HepG2 (cell line): ENCODE results near the gene XRCC1. TPM values are rescaled to one million over a fixed set of nuclear protein-coding genes. Genes with fewer than 3 reads are reported as not detected.
A peak's percentile ranks its signal among the peaks of the same experiment; 100 is the strongest.

Experiments
- ATAC-seq: fragments of 200-7000 bp; cut with Tn5 transposase; 3 replicates; pipeline ENCODE4 v1.9.1; 2020; ENCODE audit warnings: mild to moderate bottlenecking, moderate library complexity
- BruUV-seq: library from RNA; stranded (reverse); fragments of 400-500 nt; replicated peaks from 2 replicates; lab custom pipeline; 2021; lab: Mats Ljungman, UMichigan
- CTCF ChIA-PET: fragments of 300-600 bp; formaldehyde crosslinking; extraction: SDS; loops from one replicate; lab custom pipeline; 2021; ENCODE audit warnings: low total read pairs, inconsistent platforms, low intra/inter-chr PET ratio; lab: Yijun Ruan, JAX
- POLR2A ChIA-PET: fragments of 350-600 bp; sonication (Branson Sonifier 250); formaldehyde crosslinking; loops from one replicate; lab custom pipeline; 2020; ENCODE audit warnings: antibody characterized with exemption, inconsistent platforms; lab: Yijun Ruan, JAX
- DNase-seq: peaks from one replicate; pipeline ENCODE4 v3.0.0-alpha.2; 2015; ENCODE audit warnings: low spot score
- FAIRE-seq: peaks from 3 replicates; lab custom pipeline; 2011; peaks lifted over from hg19 to GRCh38; lab: Jason Lieb, UNC
- H2AFZ ChIP-seq: one replicate; pipeline ENCODE4 v1.6.1; 2011; ENCODE audit warnings: low read length, inconsistent platforms
- H3K27ac ChIP-seq: fragments of 300-600 bp; 3 replicates; pipeline ENCODE4 v1.8.0; 2011; ENCODE audit warnings: mixed run types, mild to moderate bottlenecking, mixed read lengths, low read length, inconsistent platforms; ENCODE audit not compliant: insufficient read depth; ENCODE audit errors: extremely low read length
- H3K27me3 ChIP-seq, 2 experiments: fragments of 200-600 bp in 1 of 2; 2 replicates in 1 of 2; 3 replicates in 1 of 2; pipeline versions ENCODE4 v1.6.0 to v1.8.0; 2011; ENCODE audit warnings: low read length in 2 of 2, mild to moderate bottlenecking in 2 of 2, moderate library complexity in 2 of 2, inconsistent platforms in 1 of 2; ENCODE audit not compliant: insufficient read depth in 2 of 2, control insufficient read depth in 1 of 2
- H3K36me3 ChIP-seq, 2 experiments: fragments of 200-600 bp in 1 of 2; replicated peaks in 1 of 2; 2 replicates in 1 of 2; 3 replicates in 1 of 2; pipeline versions ENCODE4 v1.5.1 to v1.8.0; 2011; ENCODE audit warnings: low read length in 2 of 2, inconsistent platforms in 1 of 2; ENCODE audit not compliant: insufficient read depth in 2 of 2, control insufficient read depth in 1 of 2
- H3K4me1 ChIP-seq: 2 replicates; pipeline ENCODE4 v1.5.1; 2012; ENCODE audit warnings: low read length, inconsistent platforms; ENCODE audit not compliant: insufficient read depth
- H3K4me2 ChIP-seq: 2 replicates; pipeline ENCODE4 v1.6.0; 2011; ENCODE audit warnings: low read depth, low read length, inconsistent platforms
- H3K4me3 ChIP-seq, 3 experiments: fragments of 200-600 bp in 1 of 3; sonication (generic), shearing (Covaris generic) in 1 of 3; replicated peaks in 1 of 3; 2 replicates each; pipeline ENCODE4 v1.5.1; 2011 to 2016; ENCODE audit warnings: low read length in 3 of 3, inconsistent platforms in 2 of 3, low read depth in 2 of 3, mild to moderate bottlenecking in 2 of 3, control low read depth in 1 of 3, mixed read lengths in 1 of 3; ENCODE audit not compliant: insufficient read depth in 1 of 3
- H3K79me2 ChIP-seq: one replicate; pipeline ENCODE4 v1.6.1; 2011; ENCODE audit warnings: low read length, inconsistent platforms; ENCODE audit not compliant: insufficient read depth
- H3K9ac ChIP-seq: 2 replicates; pipeline ENCODE4 v1.6.0; 2011; ENCODE audit warnings: mild to moderate bottlenecking, low read depth, low read length, inconsistent platforms; ENCODE audit not compliant: insufficient read depth
- H3K9me3 ChIP-seq: 2 replicates; pipeline ENCODE4 v1.5.1; 2012; ENCODE audit warnings: mild to moderate bottlenecking, low read length
- H4K20me1 ChIP-seq: 2 replicates; pipeline ENCODE4 v1.6.0; 2011; ENCODE audit warnings: inconsistent platforms, mild to moderate bottlenecking, low read length, moderate library complexity; ENCODE audit not compliant: insufficient read depth
- MTERF4 ChIP-seq: sonication (generic); formaldehyde crosslinking; IDR thresholded peaks from 2 replicates; pipeline ENCODE4 v1.8.0; 2023; ENCODE audit warnings: mild to moderate bottlenecking, missing genetic modification reagents
- PHF20 ChIP-seq: sonication (generic); formaldehyde crosslinking; IDR thresholded peaks from 2 replicates; pipeline ENCODE4 v1.5.0; 2020; ENCODE audit warnings: mild to moderate bottlenecking, missing genetic modification reagents
- ZNF512 ChIP-seq: sonication (generic); formaldehyde crosslinking; IDR thresholded peaks from 2 replicates; pipeline ENCODE4 v1.4.0; 2020; ENCODE audit warnings: mild to moderate bottlenecking, missing genetic modification reagents
- ZNF547 ChIP-seq: sonication (generic); formaldehyde crosslinking; IDR thresholded peaks from 2 replicates; pipeline ENCODE4 v1.5.1; 2020; ENCODE audit warnings: mild to moderate bottlenecking, missing genetic modification reagents
- WGBS: methylation state at CpG from one replicate; pipeline ENCODE4 v1.1.6; 2017; ENCODE audit warnings: low lambda C conversion rate; 5-methylcytosine and 5-hydroxymethylcytosine counted together
- in situ Hi-C: cut with HindIII; loops from 2 replicates; pipeline ENCODE4 v1.10.0; 2017; ENCODE audit warnings: low pct_unique_long_range_greater_than_20kb; ENCODE audit not compliant: extremely low pct_ligation_motif_present
- intact Hi-C: fragments of 100-400 bp; cut with micrococcal nuclease; formaldehyde crosslinking; loops from one replicate; pipeline ENCODE4 v1.10.0; 2022; ENCODE audit not compliant: unreplicated experiment
- polyA plus RNA-seq, 8 experiments: library from polyadenylated mRNA; depleted of rRNA in 3 of 8; stranded (reverse) in 7 of 8; unstranded in 1 of 8; fragments of >200 nt; fragmentation: Illumina TruSeq in 4 of 8; extraction: Trizol in 4 of 8; gene quantifications; 2 replicates each; pipeline versions ENCODE4 v1.2.1 to v1.2.3, GENCODE V29; 2011 to 2016; ENCODE audit warnings: low read depth in 4 of 8, missing spikeins in 1 of 8, mixed read lengths in 1 of 8; ENCODE audit not compliant: insufficient read depth in 1 of 8
- total RNA-seq, 5 experiments: library from RNA; depleted of rRNA; stranded (reverse); fragments of >200 nt; fragmentation: Illumina TruSeq; extraction: Trizol; gene quantifications; 2 replicates each; pipeline ENCODE4 v1.2.3, GENCODE V29; 2016; ENCODE audit warnings: low read depth in 1 of 5

The XRCC1 gene
- total and polyA plus RNA-seq, 2 of the 13 experiments (the other 11 are each of a cell fraction or from before 2014, with no cell fraction given) = 24.7 to 26.3 TPM

- no peak for FAIRE-seq
- Histone ChIP-seq H2AFZ (no peak overlapping the region), H3K4me2 (peak overlapping the region; percentile 61), H3K4me3 (0 out of 6 replicates have a peak overlapping the region, but pooled peaks of 1 of the 3 experiments have one; percentile 45), H3K36me3 (peaks cover 9 to 17% of the 10 kb centered on the region in 2 experiments; a peak in 3 of 5 replicates), H4K20me1 (no peaks in the 10 kb centered on the region), H3K27ac (peak overlapping the region; percentile 71), H3K4me1 (peaks cover 42% of the 10 kb centered on the region), H3K9ac (peak overlapping the region; percentile 37), H3K79me2 (peaks cover 8% of the 10 kb centered on the region), H3K9me3 (no peaks in the 10 kb centered on the region), H3K27me3 (no peaks in the 10 kb centered on the region)
- intact Hi-C loops = no loop called here
- no peak for DNase-seq
- TF ChIP-seq MTERF4 (CRISPR knock-in tag) (0 out of 2 replicates have a peak, but pooled peaks have one; percentile 18), ZNF512 (peak; percentile 90), PHF20 (CRISPR knock-in tag) (0 out of 2 replicates have a peak, but pooled peaks have one; percentile 14), ZNF547 (no peak)
- no TSS peak for BruUV-seq
- in situ Hi-C loops = no loop called here
- ChIA-PET POLR2A (interaction anchor here (0.9 to 1.6 kb wide), 5 partner anchors 8 to 170 kb away, joined by 3 to 7 read pairs (median 4); no protein-coding TSS in a partner anchor), CTCF (no interaction called here)
- WGBS = 96% methylated on average over 5 of the region's 5 CpGs
- no peak for ATAC-seq
Observed at GRCh38 chr19:43498233-43498842, 77.0 kb downstream of the XRCC1 start.
